GM23338 (cell line): ENCODE results near the gene SLCO4C1. TPM values are rescaled to one million over a fixed set of nuclear protein-coding genes. Genes with fewer than 3 reads are reported as not detected.

Source experiments
- ATAC-seq: fragments of 200-7000 bp; cut with Tn5 transposase; 3 replicates; pipeline ENCODE4 v1.9.1; 2020
- DNase-seq: peaks from one replicate; pipeline ENCODE4 v3.0.0-alpha.2; 2015; ENCODE audit warnings: low spot score
- H2AFZ ChIP-seq: fragments of 200-600 bp; sonication (generic); 2 replicates; pipeline ENCODE4 v1.8.0; 2016; ENCODE audit warnings: antibody characterized with exemption, mild to moderate bottlenecking, moderate library complexity
- H3F3A ChIP-seq: fragments of 200-600 bp; sonication (generic); replicated peaks from 2 replicates; pipeline ENCODE4 v1.8.0; 2017; ENCODE audit warnings: antibody characterized with exemption, mixed run types, low read depth
- H3K27ac ChIP-seq: fragments of 200-600 bp; sonication (generic); 2 replicates; pipeline ENCODE4 v1.6.1; 2016; ENCODE audit warnings: low read depth
- H3K27me3 ChIP-seq: fragments of 200-600 bp; sonication (generic); 2 replicates; pipeline ENCODE4 v1.8.0; 2016; ENCODE audit warnings: mild to moderate bottlenecking, mixed run types, moderate library complexity; ENCODE audit not compliant: insufficient read depth
- H3K36me3 ChIP-seq: fragments of 200-600 bp; sonication (generic); 2 replicates; pipeline ENCODE4 v1.8.0; 2016; ENCODE audit warnings: mild to moderate bottlenecking; ENCODE audit not compliant: insufficient read depth
- H3K4me1 ChIP-seq: fragments of 200-600 bp; sonication (generic); 2 replicates; pipeline ENCODE4 v1.8.0; 2016; ENCODE audit warnings: mild to moderate bottlenecking, moderate library complexity; ENCODE audit not compliant: insufficient read depth
- H3K4me2 ChIP-seq: fragments of 200-600 bp; sonication (generic); 2 replicates; pipeline ENCODE4 v1.7.1; 2017; ENCODE audit warnings: mixed run types
- H3K4me3 ChIP-seq: fragments of 200-600 bp; sonication (generic); 2 replicates; pipeline ENCODE4 v1.6.1; 2016; ENCODE audit warnings: mixed run types
- H3K79me2 ChIP-seq: fragments of 200-600 bp; sonication (generic); replicated peaks from 2 replicates; pipeline ENCODE4 v1.8.0; 2017; ENCODE audit warnings: mild to moderate bottlenecking; ENCODE audit not compliant: insufficient read depth
- H3K9me2 ChIP-seq: fragments of 200-600 bp; sonication (generic); 2 replicates; pipeline ENCODE4 v1.8.0; 2017; ENCODE audit not compliant: insufficient read depth
- H4K20me1 ChIP-seq: fragments of 200-600 bp; sonication (generic); replicated peaks from 2 replicates; pipeline ENCODE4 v1.8.0; 2017; ENCODE audit warnings: mild to moderate bottlenecking; ENCODE audit not compliant: insufficient read depth
- H3K27ac Mint-ChIP-seq: 2 replicates; pipeline ENCODE4 v1.8.0; 2020; ENCODE audit warnings: inconsistent platforms, mild to moderate bottlenecking, moderate library complexity, mixed read lengths
- H3K27me3 Mint-ChIP-seq: 3 replicates; pipeline ENCODE4 v1.8.0; 2022; ENCODE audit warnings: low read depth, mild to moderate bottlenecking, moderate library complexity, mixed read lengths, inconsistent platforms; ENCODE audit not compliant: insufficient read depth, poor library complexity
- H3K36me3 Mint-ChIP-seq: 3 replicates; pipeline ENCODE4 v1.8.0; 2021; ENCODE audit warnings: low read depth, mild to moderate bottlenecking, inconsistent platforms, moderate library complexity, mixed read lengths
- H3K4me1 Mint-ChIP-seq: 3 replicates; pipeline ENCODE4 v1.8.0; 2020; ENCODE audit warnings: mild to moderate bottlenecking, inconsistent platforms, mixed read lengths
- H3K4me3 Mint-ChIP-seq: 3 replicates; pipeline ENCODE4 v1.8.0; 2021; ENCODE audit warnings: moderate library complexity, mild to moderate bottlenecking, inconsistent platforms, mixed read lengths
- H3K9me3 Mint-ChIP-seq: 3 replicates; pipeline ENCODE4 v1.8.0; 2020; ENCODE audit warnings: moderate library complexity, mild to moderate bottlenecking, inconsistent platforms, mixed read lengths
- CREB1 ChIP-seq: fragments of 250-450 bp; sonication (Bioruptor Pico); IDR thresholded peaks from 2 replicates; pipeline ENCODE4 v1.5.0; 2020; ENCODE audit warnings: low read depth, mild to moderate bottlenecking, moderate library complexity
- CTCF ChIP-seq, 2 experiments: fragments of 200-600 bp in 1 of 2; sonication (generic) in 1 of 2; conservative IDR thresholded peaks; 2 replicates each; pipeline versions ENCODE4 v1.5.1 to v1.6.1; 2016 to 2017; ENCODE audit warnings: antibody characterized with exemption in 2 of 2, low read depth in 2 of 2, mild to moderate bottlenecking in 2 of 2, moderate library complexity in 1 of 2
- ETS1 ChIP-seq: IDR thresholded peaks from 2 replicates; pipeline ENCODE4 v1.6.1; 2016; ENCODE audit warnings: antibody characterized with exemption
- EZH2 ChIP-seq: fragments of 200-600 bp; sonication (generic); IDR thresholded peaks from one replicate; pipeline ENCODE4 v1.8.0; 2017; ENCODE audit warnings: antibody characterized with exemption, mild to moderate bottlenecking, low read depth; ENCODE audit not compliant: unreplicated experiment
- EZH2phosphoT487 ChIP-seq: fragments of 200-600 bp; sonication (generic); IDR thresholded peaks from one replicate; pipeline ENCODE4 v1.8.1; 2018; ENCODE audit warnings: antibody characterized with exemption; ENCODE audit not compliant: unreplicated experiment
- JUNB ChIP-seq: IDR thresholded peaks from one replicate; pipeline ENCODE4 v1.6.1; 2016; ENCODE audit warnings: antibody characterized with exemption; ENCODE audit not compliant: unreplicated experiment
- NANOG ChIP-seq: IDR thresholded peaks from 2 replicates; pipeline ENCODE4 v1.6.1; 2016; ENCODE audit warnings: antibody characterized with exemption, borderline replicate concordance
- POLR2AphosphoS5 ChIP-seq: IDR thresholded peaks from 2 replicates; pipeline ENCODE4 v1.6.1; 2016; ENCODE audit warnings: antibody characterized with exemption, low read depth
- REST ChIP-seq: IDR thresholded peaks from one replicate; pipeline ENCODE4 v1.6.1; 2018; ENCODE audit warnings: antibody characterized with exemption; ENCODE audit not compliant: unreplicated experiment
- STAT1 ChIP-seq: IDR thresholded peaks from one replicate; pipeline ENCODE4 v1.6.1; 2016; ENCODE audit warnings: antibody characterized with exemption; ENCODE audit not compliant: unreplicated experiment
- ZNF114 ChIP-seq: fragments of 250-450 bp; sonication (Bioruptor Pico); IDR thresholded peaks from 2 replicates; pipeline ENCODE4 v1.5.0; 2020; ENCODE audit warnings: mild to moderate bottlenecking, moderate library complexity
- ZNF331 ChIP-seq: fragments of 250-450 bp; sonication (Bioruptor Pico); IDR thresholded peaks from 2 replicates; pipeline ENCODE4 v1.5.0; 2020; ENCODE audit warnings: low read depth, mild to moderate bottlenecking, moderate library complexity
- polyA plus RNA-seq: library from polyadenylated mRNA; unstranded; fragments of >200 nt; fragmentation: Nextera tagmentation; extraction: Ambion mirVana; gene quantifications from 2 replicates; pipeline ENCODE4 v1.2.1, GENCODE V29; 2016
- total RNA-seq: library from RNA; depleted of rRNA; stranded (reverse); fragments of >200 nt; shearing (Covaris generic); gene quantifications from 2 replicates; pipeline ENCODE4 v1.2.3, GENCODE V29; 2014
- TF ChIP-seq, protein P1 (sequence below): fragments of 250-450 bp; sonication (Bioruptor Pico); IDR thresholded peaks from 2 replicates; pipeline ENCODE4 v1.5.0; 2020; ENCODE audit warnings: mild to moderate bottlenecking, moderate library complexity

Gene SLCO4C1
- total and polyA plus RNA-seq, 2 experiments from 2014 or later: 2.4 to 6.7 TPM

- no peak for ATAC-seq
- H3K27ac Mint-ChIP-seq: no peak overlapping the region
Observed at GRCh38 chr5:102249381-102249780, 46.7 kb downstream of the SLCO4C1 start.

More at GRCh38 chr5:102249381-102249780, 46.7 kb downstream of the SLCO4C1 start:
- H3K9me2 ChIP-seq: no peaks in the 10 kb centered on the region
- no peaks in the 10 kb centered on the region for H3K36me3 ChIP-seq
- no peak overlapping the region for H3K27ac ChIP-seq
- no peaks in the 10 kb centered on the region for H3K4me1 ChIP-seq
- Mint-ChIP-seq H3K36me3 (no peaks in the 10 kb centered on the region), H3K27me3 (no peaks in the 10 kb centered on the region), H3K4me3 (no peak overlapping the region), H3K4me1 (no peaks in the 10 kb centered on the region), H3K9me3 (no peaks in the 10 kb centered on the region)
- H4K20me1 ChIP-seq: no peaks in the 10 kb centered on the region
- TF ChIP-seq ZNF331 (CRISPR knock-in tag) (no peak), ZNF114 (CRISPR knock-in tag) (no peak), ETS1 (no peak), POLR2AphosphoS5 (no peak), CREB1 (no peak), CTCF (conservative IDR thresholded peaks at IDR 0.05; ENCODE audit: low read depth in 2 of 2) (no peak), EZH2phosphoT487 (no peak), NANOG (no peak), EZH2 (no peak), STAT1 (no peak), JUNB (no peak), REST (no peak)
- TF ChIP-seq, protein P1, sequence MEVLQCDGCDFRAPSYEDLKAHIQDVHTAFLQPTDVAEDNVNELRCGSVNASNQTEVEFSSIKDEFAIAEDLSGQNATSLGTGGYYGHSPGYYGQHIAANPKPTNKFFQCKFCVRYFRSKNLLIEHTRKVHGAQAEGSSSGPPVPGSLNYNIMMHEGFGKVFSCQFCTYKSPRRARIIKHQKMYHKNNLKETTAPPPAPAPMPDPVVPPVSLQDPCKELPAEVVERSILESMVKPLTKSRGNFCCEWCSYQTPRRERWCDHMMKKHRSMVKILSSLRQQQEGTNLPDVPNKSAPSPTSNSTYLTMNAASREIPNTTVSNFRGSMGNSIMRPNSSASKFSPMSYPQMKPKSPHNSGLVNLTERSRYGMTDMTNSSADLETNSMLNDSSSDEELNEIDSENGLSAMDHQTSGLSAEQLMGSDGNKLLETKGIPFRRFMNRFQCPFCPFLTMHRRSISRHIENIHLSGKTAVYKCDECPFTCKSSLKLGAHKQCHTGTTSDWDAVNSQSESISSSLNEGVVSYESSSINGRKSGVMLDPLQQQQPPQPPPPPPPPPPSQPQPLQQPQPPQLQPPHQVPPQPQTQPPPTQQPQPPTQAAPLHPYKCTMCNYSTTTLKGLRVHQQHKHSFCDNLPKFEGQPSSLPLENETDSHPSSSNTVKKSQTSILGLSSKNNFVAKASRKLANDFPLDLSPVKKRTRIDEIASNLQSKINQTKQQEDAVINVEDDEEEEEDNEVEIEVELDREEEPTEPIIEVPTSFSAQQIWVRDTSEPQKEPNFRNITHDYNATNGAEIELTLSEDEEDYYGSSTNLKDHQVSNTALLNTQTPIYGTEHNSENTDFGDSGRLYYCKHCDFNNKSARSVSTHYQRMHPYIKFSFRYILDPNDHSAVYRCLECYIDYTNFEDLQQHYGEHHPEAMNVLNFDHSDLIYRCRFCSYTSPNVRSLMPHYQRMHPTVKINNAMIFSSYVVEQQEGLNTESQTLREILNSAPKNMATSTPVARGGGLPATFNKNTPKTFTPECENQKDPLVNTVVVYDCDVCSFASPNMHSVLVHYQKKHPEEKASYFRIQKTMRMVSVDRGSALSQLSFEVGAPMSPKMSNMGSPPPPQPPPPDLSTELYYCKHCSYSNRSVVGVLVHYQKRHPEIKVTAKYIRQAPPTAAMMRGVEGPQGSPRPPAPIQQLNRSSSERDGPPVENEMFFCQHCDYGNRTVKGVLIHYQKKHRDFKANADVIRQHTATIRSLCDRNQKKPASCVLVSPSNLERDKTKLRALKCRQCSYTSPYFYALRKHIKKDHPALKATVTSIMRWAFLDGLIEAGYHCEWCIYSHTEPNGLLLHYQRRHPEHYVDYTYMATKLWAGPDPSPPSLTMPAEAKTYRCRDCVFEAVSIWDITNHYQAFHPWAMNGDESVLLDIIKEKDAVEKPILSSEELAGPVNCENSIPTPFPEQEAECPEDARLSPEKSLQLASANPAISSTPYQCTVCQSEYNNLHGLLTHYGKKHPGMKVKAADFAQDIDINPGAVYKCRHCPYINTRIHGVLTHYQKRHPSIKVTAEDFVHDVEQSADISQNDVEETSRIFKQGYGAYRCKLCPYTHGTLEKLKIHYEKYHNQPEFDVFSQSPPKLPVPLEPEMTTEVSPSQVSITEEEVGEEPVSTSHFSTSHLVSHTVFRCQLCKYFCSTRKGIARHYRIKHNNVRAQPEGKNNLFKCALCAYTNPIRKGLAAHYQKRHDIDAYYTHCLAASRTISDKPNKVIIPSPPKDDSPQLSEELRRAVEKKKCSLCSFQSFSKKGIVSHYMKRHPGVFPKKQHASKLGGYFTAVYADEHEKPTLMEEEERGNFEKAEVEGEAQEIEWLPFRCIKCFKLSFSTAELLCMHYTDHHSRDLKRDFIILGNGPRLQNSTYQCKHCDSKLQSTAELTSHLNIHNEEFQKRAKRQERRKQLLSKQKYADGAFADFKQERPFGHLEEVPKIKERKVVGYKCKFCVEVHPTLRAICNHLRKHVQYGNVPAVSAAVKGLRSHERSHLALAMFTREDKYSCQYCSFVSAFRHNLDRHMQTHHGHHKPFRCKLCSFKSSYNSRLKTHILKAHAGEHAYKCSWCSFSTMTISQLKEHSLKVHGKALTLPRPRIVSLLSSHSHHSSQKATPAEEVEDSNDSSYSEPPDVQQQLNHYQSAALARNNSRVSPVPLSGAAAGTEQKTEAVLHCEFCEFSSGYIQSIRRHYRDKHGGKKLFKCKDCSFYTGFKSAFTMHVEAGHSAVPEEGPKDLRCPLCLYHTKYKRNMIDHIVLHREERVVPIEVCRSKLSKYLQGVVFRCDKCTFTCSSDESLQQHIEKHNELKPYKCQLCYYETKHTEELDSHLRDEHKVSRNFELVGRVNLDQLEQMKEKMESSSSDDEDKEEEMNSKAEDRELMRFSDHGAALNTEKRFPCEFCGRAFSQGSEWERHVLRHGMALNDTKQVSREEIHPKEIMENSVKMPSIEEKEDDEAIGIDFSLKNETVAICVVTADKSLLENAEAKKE: no peak
- H3K4me2 ChIP-seq: no peak overlapping the region
- no peaks in the 10 kb centered on the region for H3F3A ChIP-seq
- no peak overlapping the region for H3K4me3 ChIP-seq
- no peaks in the 10 kb centered on the region for H3K27me3 ChIP-seq
- no peaks in the 10 kb centered on the region for H3K79me2 ChIP-seq
- DNase-seq: no peak
- H2AFZ ChIP-seq: no peak overlapping the region
